ENCODE measurements around the gene GHR.
"Not testable (repeated sequence)": the region's sequence is repeated elsewhere in the genome, so short reads cannot be mapped to it uniquely, and the experiment has no call there.

Gene GHR

DNA sequence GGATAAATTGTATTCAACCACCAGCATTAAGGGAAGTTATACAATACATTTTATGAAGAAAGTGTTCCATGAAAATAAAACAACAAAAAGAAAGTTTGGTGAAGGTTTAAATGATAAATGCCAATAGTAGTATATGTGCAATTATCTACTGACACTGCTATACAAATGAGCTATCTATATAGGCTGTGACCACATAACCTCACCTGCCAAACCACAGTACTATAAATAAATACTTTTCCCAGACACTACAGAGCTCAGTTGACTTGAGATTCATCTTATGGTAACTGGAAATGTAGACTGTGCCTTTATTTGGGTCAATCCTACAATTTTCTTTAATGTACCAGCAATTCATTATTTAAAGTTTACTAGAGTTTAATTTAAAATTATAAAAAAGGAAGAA lies 252.4 kb downstream of the GHR start:
- ChIA-PET CTCF (interaction anchor here (0.6 to 1.0 kb wide), 2 partner anchors 216 to 1769 kb away, joined by 3 read pairs; no protein-coding TSS in a partner anchor), POLR2A (no interaction called here)
- Histone ChIP-seq H3K4me1 (ENCODE audit: control extremely low read depth in 1 of 4, control insufficient read depth in 4 of 4, insufficient read depth in 4 of 4, low read length in 3 of 4) (peaks cover 0 to 4% (median 0%) of the 10 kb centered on the region in 4 experiments), H3K4me3 (ENCODE audit: control insufficient read depth in 1 of 7, extremely low read depth in 1 of 7, insufficient read depth in 4 of 7, low read depth in 2 of 7, low read length in 6 of 7) (no peak overlapping the region), H3K9me3 (ENCODE audit: control extremely low read depth in 1 of 5, control insufficient read depth in 4 of 5, insufficient read depth in 2 of 5, low read depth in 1 of 5, low read length in 4 of 5) (peaks cover 0 to 11% (median 0%) of the 10 kb centered on the region in 5 experiments), H3K36me3 (ENCODE audit: control insufficient read depth in 4 of 4, insufficient read depth in 4 of 4, low read length in 3 of 4) (no peaks in the 10 kb centered on the region), H3K27me3 (replicated peaks in 2 of 5; ENCODE audit: control insufficient read depth in 4 of 5, insufficient read depth in 5 of 5, low read length in 4 of 5) (no peaks in the 10 kb centered on the region), H3K27ac (ENCODE audit: insufficient read depth in 1 of 2, low read depth in 1 of 2, low read length in 2 of 2, poor library complexity in 1 of 2, severe bottlenecking in 2 of 2) (no peak overlapping the region)
- DNase-seq: no peak

DNA sequence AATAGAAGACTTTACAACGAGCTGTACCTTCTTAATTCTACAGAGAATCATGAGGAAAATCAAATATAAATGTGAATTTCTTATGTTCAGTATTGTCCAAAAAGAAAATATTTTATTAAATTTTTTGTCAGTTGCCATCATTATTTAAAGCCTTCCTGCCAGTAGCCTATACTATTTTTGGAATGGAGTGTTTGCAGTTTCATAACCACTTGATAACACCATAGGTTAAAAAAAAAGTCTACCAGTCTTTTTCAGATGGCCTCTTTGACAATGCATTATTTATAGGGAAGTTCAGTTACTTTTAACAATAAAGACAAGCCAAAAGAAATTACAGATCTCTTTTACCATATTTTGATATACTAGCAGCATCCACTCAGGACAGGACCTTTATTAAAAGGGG lies 253.1 kb downstream of the GHR start:
- Histone ChIP-seq H3K36me3 (ENCODE audit: control insufficient read depth in 4 of 4, insufficient read depth in 4 of 4, low read length in 3 of 4) (no peaks in the 10 kb centered on the region), H3K4me1 (ENCODE audit: control extremely low read depth in 1 of 4, control insufficient read depth in 4 of 4, insufficient read depth in 4 of 4, low read length in 3 of 4) (peaks cover 0 to 4% (median 0%) of the 10 kb centered on the region in 4 experiments), H3K27ac (ENCODE audit: insufficient read depth in 1 of 2, low read depth in 1 of 2, low read length in 2 of 2, poor library complexity in 1 of 2, severe bottlenecking in 2 of 2) (no peak overlapping the region), H3K9me3 (ENCODE audit: control extremely low read depth in 1 of 5, control insufficient read depth in 4 of 5, insufficient read depth in 2 of 5, low read depth in 1 of 5, low read length in 4 of 5) (peaks cover 0 to 11% (median 0%) of the 10 kb centered on the region in 5 experiments), H3K4me3 (ENCODE audit: control insufficient read depth in 1 of 7, extremely low read depth in 1 of 7, insufficient read depth in 4 of 7, low read depth in 2 of 7, low read length in 6 of 7) (no peak overlapping the region), H3K27me3 (replicated peaks in 2 of 5; ENCODE audit: control insufficient read depth in 4 of 5, insufficient read depth in 5 of 5, low read length in 4 of 5) (no peaks in the 10 kb centered on the region)
- CTCF ChIA-PET: interaction anchor here (1.0 to 1.3 kb wide), 2 partner anchors 23 to 217 kb away, joined by 3 read pairs; no protein-coding TSS in a partner anchor
- POLR2A ChIA-PET: no interaction called here
- WGBS (ENCODE audit: insufficient coverage): no CpG with 5 or more reads among the region's 1 CpG
- peak in 1 of 3 donors; percentile 6 for DNase-seq

DNA sequence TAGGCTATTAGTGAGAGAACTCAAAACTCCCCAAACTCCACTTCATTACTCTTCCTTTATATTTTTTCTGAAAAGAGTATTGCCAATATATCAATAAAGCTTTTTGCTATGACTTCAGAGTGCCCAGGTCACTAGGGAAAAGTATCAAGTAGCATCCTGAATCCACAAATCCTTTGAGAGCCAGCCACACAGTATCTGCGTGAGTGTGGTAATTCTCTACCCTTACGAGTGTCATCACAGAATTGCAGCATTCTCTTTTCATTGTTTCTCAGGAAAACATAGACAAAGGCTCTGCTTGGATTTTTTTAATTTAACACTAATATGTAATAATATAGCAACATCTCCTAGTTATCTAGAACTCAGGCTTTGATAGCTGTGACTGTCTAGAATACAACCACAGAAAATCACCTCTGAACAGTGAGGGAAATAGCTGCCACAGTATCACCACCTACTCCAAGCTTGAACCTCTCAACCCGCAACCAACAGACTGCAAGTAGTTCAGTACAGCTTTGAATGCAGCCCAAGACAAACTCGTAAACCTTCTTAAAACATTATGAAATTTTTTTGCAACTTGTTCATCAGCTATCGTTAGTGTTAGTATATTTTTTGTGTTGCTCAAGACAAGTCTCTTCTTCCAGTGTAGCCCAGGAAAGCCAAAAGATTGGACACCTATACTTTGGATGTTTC lies 254.1 kb downstream of the GHR start:
- Histone ChIP-seq H3K36me3 (ENCODE audit: control insufficient read depth in 4 of 4, insufficient read depth in 4 of 4, low read length in 3 of 4) (no peaks in the 10 kb centered on the region), H3K9me3 (ENCODE audit: control extremely low read depth in 1 of 5, control insufficient read depth in 4 of 5, insufficient read depth in 2 of 5, low read depth in 1 of 5, low read length in 4 of 5) (peaks cover 0 to 10% (median 0%) of the 10 kb centered on the region in 5 experiments), H3K27ac (ENCODE audit: insufficient read depth in 1 of 2, low read depth in 1 of 2, low read length in 2 of 2, poor library complexity in 1 of 2, severe bottlenecking in 2 of 2) (no peak overlapping the region), H3K4me1 (ENCODE audit: control extremely low read depth in 1 of 4, control insufficient read depth in 4 of 4, insufficient read depth in 4 of 4, low read length in 3 of 4) (peaks cover 0 to 4% (median 0%) of the 10 kb centered on the region in 4 experiments), H3K27me3 (replicated peaks in 2 of 5; ENCODE audit: control insufficient read depth in 4 of 5, insufficient read depth in 5 of 5, low read length in 4 of 5) (no peaks in the 10 kb centered on the region), H3K4me3 (ENCODE audit: control insufficient read depth in 1 of 7, extremely low read depth in 1 of 7, insufficient read depth in 4 of 7, low read depth in 2 of 7, low read length in 6 of 7) (no peak overlapping the region)
- WGBS (ENCODE audit: insufficient coverage): 100% methylated on average over 4 of the region's 5 CpGs
- CTCF ChIA-PET: interaction anchor here (1.3 kb wide), 1 partner anchor 22 kb away, joined by 3 read pairs; no protein-coding TSS in a partner anchor
- POLR2A ChIA-PET: no interaction called here
- no peak for DNase-seq

DNA sequence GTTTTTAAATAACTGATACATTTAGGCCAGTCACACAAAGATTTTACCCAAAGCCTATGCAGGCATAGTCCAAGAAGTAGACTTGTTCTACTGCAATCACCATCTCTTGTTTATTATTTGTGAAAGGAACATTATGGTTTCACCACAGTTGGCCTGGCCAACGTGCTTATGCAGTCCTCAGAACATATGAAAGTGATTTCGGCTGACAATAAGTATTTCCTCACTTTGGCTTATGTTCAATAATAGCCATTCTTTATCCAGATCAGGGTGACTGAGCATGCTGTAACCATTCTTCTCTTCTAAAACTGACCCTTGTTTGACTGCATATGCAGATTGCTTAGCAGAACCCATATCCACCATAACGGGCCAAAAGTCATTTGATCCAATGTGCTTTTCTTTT lies 256.8 kb downstream of the GHR start:
- H3K4me1 ChIP-seq (ENCODE audit: control extremely low read depth in 1 of 4, control insufficient read depth in 4 of 4, insufficient read depth in 4 of 4, low read length in 3 of 4): peaks cover 0 to 4% (median 0%) of the 10 kb centered on the region in 4 experiments
- ChIA-PET CTCF (interaction anchor here (0.6 kb wide), 1 partner anchor 1573 kb away, joined by 3 read pairs; no protein-coding TSS in a partner anchor), POLR2A (no interaction called here)
- no peak overlapping the region for H3K27ac ChIP-seq (ENCODE audit: insufficient read depth in 1 of 2, low read depth in 1 of 2, low read length in 2 of 2, poor library complexity in 1 of 2, severe bottlenecking in 2 of 2)
- peaks cover 0 to 2% (median 0%) of the 10 kb centered on the region in 5 experiments for H3K9me3 ChIP-seq (ENCODE audit: control extremely low read depth in 1 of 5, control insufficient read depth in 4 of 5, insufficient read depth in 2 of 5, low read depth in 1 of 5, low read length in 4 of 5)
- no peaks in the 10 kb centered on the region for H3K36me3 ChIP-seq (ENCODE audit: control insufficient read depth in 4 of 4, insufficient read depth in 4 of 4, low read length in 3 of 4)
- WGBS (ENCODE audit: insufficient coverage): 100% methylated on average over 2 of the region's 3 CpGs
- no peaks in the 10 kb centered on the region for H3K27me3 ChIP-seq (replicated peaks in 2 of 5; ENCODE audit: control insufficient read depth in 4 of 5, insufficient read depth in 5 of 5, low read length in 4 of 5)
- no peak overlapping the region for H3K4me3 ChIP-seq (ENCODE audit: control insufficient read depth in 1 of 7, extremely low read depth in 1 of 7, insufficient read depth in 4 of 7, low read depth in 2 of 7, low read length in 6 of 7)
- no peak for DNase-seq

DNA sequence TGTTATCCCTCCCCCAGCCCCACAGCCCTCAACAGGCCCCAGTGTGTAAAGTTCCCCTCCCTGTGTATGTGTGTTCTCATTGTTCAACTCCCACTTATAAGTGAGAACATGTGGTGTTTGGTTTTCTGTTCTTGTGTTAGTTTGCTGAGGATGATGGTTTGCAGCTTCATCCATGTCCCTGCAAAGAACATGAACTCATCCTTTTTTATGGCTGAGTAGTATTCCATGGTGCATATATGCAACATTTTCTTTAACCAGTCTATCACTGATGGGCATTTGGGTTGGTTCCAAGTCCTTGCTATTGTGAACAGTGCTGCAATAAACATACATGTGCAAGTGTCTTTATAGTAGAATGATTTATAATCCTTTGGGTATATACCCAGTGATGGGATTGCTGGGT lies 261.8 kb downstream of the GHR start:
- POLR2A ChIA-PET; H3K4me3 ChIP-seq (ENCODE audit: control insufficient read depth in 1 of 7, extremely low read depth in 1 of 7, insufficient read depth in 4 of 7, low read depth in 2 of 7, low read length in 6 of 7); CTCF ChIA-PET; H3K4me1 ChIP-seq (ENCODE audit: control extremely low read depth in 1 of 4, control insufficient read depth in 4 of 4, insufficient read depth in 4 of 4, low read length in 3 of 4); H3K27me3 ChIP-seq (replicated peaks in 2 of 5; ENCODE audit: control insufficient read depth in 4 of 5, insufficient read depth in 5 of 5, low read length in 4 of 5); H3K36me3 ChIP-seq (ENCODE audit: control insufficient read depth in 4 of 4, insufficient read depth in 4 of 4, low read length in 3 of 4); DNase-seq; H3K9me3 ChIP-seq (ENCODE audit: control extremely low read depth in 1 of 5, control insufficient read depth in 4 of 5, insufficient read depth in 2 of 5, low read depth in 1 of 5, low read length in 4 of 5); H3K27ac ChIP-seq (ENCODE audit: insufficient read depth in 1 of 2, low read depth in 1 of 2, low read length in 2 of 2, poor library complexity in 1 of 2, severe bottlenecking in 2 of 2): not testable (repeated sequence)

DNA sequence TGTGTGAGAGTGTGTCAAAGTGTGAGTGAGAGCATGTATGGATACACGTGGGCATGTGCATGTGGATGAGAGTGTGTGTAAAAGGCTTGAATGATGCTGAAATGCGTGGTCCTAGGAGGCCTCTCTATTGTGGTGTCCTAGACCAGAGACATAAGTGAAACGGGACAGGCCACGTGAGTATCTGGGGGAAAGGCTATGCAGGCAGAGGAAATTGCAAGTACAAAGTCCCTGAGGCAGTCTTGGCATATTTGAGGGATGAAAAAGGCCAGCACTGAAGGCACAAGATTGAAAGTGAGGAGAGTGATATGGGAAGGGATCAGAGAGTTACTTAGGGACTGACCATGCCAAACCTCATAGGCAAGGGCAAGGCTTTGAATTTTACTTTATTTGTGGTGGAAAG lies 266.2 kb downstream of the GHR start:
- CTCF ChIA-PET: no interaction called here
- POLR2A ChIA-PET: no interaction called here
- Histone ChIP-seq H3K27ac (ENCODE audit: insufficient read depth in 1 of 2, low read depth in 1 of 2, low read length in 2 of 2, poor library complexity in 1 of 2, severe bottlenecking in 2 of 2) (no peak overlapping the region), H3K4me3 (ENCODE audit: control insufficient read depth in 1 of 7, extremely low read depth in 1 of 7, insufficient read depth in 4 of 7, low read depth in 2 of 7, low read length in 6 of 7) (no peak overlapping the region), H3K27me3 (replicated peaks in 2 of 5; ENCODE audit: control insufficient read depth in 4 of 5, insufficient read depth in 5 of 5, low read length in 4 of 5) (no peaks in the 10 kb centered on the region), H3K36me3 (ENCODE audit: control insufficient read depth in 4 of 4, insufficient read depth in 4 of 4, low read length in 3 of 4) (no peaks in the 10 kb centered on the region), H3K4me1 (ENCODE audit: control extremely low read depth in 1 of 4, control insufficient read depth in 4 of 4, insufficient read depth in 4 of 4, low read length in 3 of 4) (no peaks in the 10 kb centered on the region), H3K9me3 (ENCODE audit: control extremely low read depth in 1 of 5, control insufficient read depth in 4 of 5, insufficient read depth in 2 of 5, low read depth in 1 of 5, low read length in 4 of 5) (no peaks in the 10 kb centered on the region)
- 73% methylated on average over 4 of the region's 4 CpGs for WGBS (ENCODE audit: insufficient coverage)
- DNase-seq: no peak

DNA sequence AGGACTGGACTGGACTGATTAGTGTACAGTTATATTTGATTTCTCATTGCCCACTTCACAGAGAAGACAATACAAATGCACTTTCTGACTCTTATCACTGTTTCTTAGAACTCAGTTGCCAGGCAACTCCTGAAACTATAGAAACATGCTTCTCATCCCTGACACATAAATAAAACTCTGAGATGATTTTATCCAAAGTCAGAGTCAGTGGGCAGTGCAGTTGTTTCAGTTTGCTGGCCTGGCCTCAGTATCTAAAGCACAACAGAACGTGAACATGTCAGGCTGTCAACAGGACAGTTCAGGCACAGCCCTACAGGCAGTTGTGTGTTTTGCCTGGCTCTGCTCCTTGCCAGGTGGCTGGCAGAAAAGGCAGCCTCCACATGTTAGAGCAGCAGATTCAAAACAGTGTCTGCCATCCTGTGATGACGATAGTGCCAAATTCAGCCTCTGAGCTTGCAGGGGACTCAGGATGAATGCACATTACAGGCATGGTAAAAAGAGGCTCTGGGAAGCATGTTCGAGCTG lies 268.2 kb downstream of the GHR start:
- Histone ChIP-seq H3K27ac (ENCODE audit: insufficient read depth in 1 of 2, low read depth in 1 of 2, low read length in 2 of 2, poor library complexity in 1 of 2, severe bottlenecking in 2 of 2) (no peak overlapping the region), H3K36me3 (ENCODE audit: control insufficient read depth in 4 of 4, insufficient read depth in 4 of 4, low read length in 3 of 4) (no peaks in the 10 kb centered on the region), H3K27me3 (replicated peaks in 2 of 5; ENCODE audit: control insufficient read depth in 4 of 5, insufficient read depth in 5 of 5, low read length in 4 of 5) (no peaks in the 10 kb centered on the region), H3K4me3 (ENCODE audit: control insufficient read depth in 1 of 7, extremely low read depth in 1 of 7, insufficient read depth in 4 of 7, low read depth in 2 of 7, low read length in 6 of 7) (no peak overlapping the region), H3K4me1 (ENCODE audit: control extremely low read depth in 1 of 4, control insufficient read depth in 4 of 4, insufficient read depth in 4 of 4, low read length in 3 of 4) (no peaks in the 10 kb centered on the region), H3K9me3 (ENCODE audit: control extremely low read depth in 1 of 5, control insufficient read depth in 4 of 5, insufficient read depth in 2 of 5, low read depth in 1 of 5, low read length in 4 of 5) (no peaks in the 10 kb centered on the region)
- DNase-seq: peak in 2 of 3 donors; percentile 41 to 60
- POLR2A ChIA-PET: no interaction called here
- CTCF ChIA-PET: no interaction called here
- WGBS (ENCODE audit: insufficient coverage): 81% methylated on average over 2 of the region's 3 CpGs
